Esophagus (tissue), 2 donors: ENCODE results near the gene IL13RA1. TPM values are rescaled to one million over a fixed set of nuclear protein-coding genes. Genes with fewer than 3 reads are reported as not detected.
"Not testable (repeated sequence)": the region's sequence is repeated elsewhere in the genome, so short reads cannot be mapped to it uniquely, and the experiment has no call there.

Experiments
- H3K27ac ChIP-seq, 2 donors: one replicate each; pipeline ENCODE4 v1.5.1; 2013; ENCODE audit warnings: low read depth in 2 of 2, mild to moderate bottlenecking in 2 of 2, inconsistent platforms in 1 of 2, low read length in 1 of 2, moderate library complexity in 1 of 2
- H3K27me3 ChIP-seq, 2 donors: one replicate each; pipeline ENCODE4 v1.6.1; 2013; ENCODE audit warnings: low read length in 2 of 2, control low read depth in 1 of 2, mild to moderate bottlenecking in 1 of 2; ENCODE audit not compliant: insufficient read depth in 2 of 2, control insufficient read depth in 1 of 2
- H3K36me3 ChIP-seq, 2 donors: one replicate each; pipeline ENCODE4 v1.6.1; 2013; ENCODE audit warnings: low read length in 1 of 2; ENCODE audit not compliant: control insufficient read depth in 2 of 2, insufficient read depth in 2 of 2
- H3K4me1 ChIP-seq, 2 donors: one replicate each; pipeline ENCODE4 v1.6.1; 2013; ENCODE audit warnings: low read length in 1 of 2; ENCODE audit not compliant: control insufficient read depth in 2 of 2, insufficient read depth in 2 of 2
- H3K4me3 ChIP-seq, 2 donors: one replicate each; pipeline ENCODE4 v1.5.1; 2013; ENCODE audit warnings: low read length in 2 of 2, mild to moderate bottlenecking in 2 of 2, low read depth in 1 of 2, moderate library complexity in 1 of 2
- H3K9me3 ChIP-seq, 2 donors: one replicate each; pipeline ENCODE4 v1.6.1; 2013; ENCODE audit warnings: mild to moderate bottlenecking in 2 of 2, low read depth in 1 of 2, low read length in 1 of 2, moderate library complexity in 1 of 2; ENCODE audit not compliant: control insufficient read depth in 2 of 2, insufficient read depth in 1 of 2
- WGBS, 2 donors: extraction: QIAGEN DNeasy Blood & Tissue Kit; methylation state at CpG; one replicate each; pipeline ENCODE4 v1.1.7; 2013; 5-methylcytosine and 5-hydroxymethylcytosine counted together
- polyA plus RNA-seq, 2 donors: library from polyadenylated mRNA; stranded (reverse); fragments of 200-250 nt; gene quantifications; one replicate each; pipeline ENCODE4 v1.2.3, GENCODE V29; 2013
- donor health status: healthy with polysubstance abuse.
- donor health status: Bipolar disorder and iron deficiency.

IL13RA1 gene
- polyA plus RNA-seq, 2 donors = 32.5 to 32.8 TPM

GRCh38 chrX:118706681-118707080 is 20.7 kb upstream of the IL13RA1 start:
- Histone ChIP-seq H3K4me3 (no peak overlapping the region), H3K36me3 (no peaks in the 10 kb centered on the region), H3K9me3 (no peaks in the 10 kb centered on the region), H3K4me1 (no peaks in the 10 kb centered on the region), H3K27me3 (no peaks in the 10 kb centered on the region), H3K27ac (no peak overlapping the region)
- 77 to 88% methylated on average over 4 of the region's 4 CpGs for WGBS, 2 donors

GRCh38 chrX:118714521-118714920 is 12.9 kb upstream of the IL13RA1 start:
- no peaks in the 10 kb centered on the region for H3K27me3 ChIP-seq
- H3K36me3 ChIP-seq = no peaks in the 10 kb centered on the region
- H3K4me1 ChIP-seq = no peaks in the 10 kb centered on the region
- H3K4me3 ChIP-seq = no peak overlapping the region
- no peak overlapping the region for H3K27ac ChIP-seq
- H3K9me3 ChIP-seq = no peaks in the 10 kb centered on the region
- 82 to 97% methylated on average over 1 of the region's 1 CpG for WGBS, 2 donors

GRCh38 chrX:118715917-118716316 is 11.5 kb upstream of the IL13RA1 start:
- 81 to 93% methylated on average over 14 of the region's 14 CpGs for WGBS, 2 donors
- H3K27me3 ChIP-seq, H3K36me3 ChIP-seq: not testable (repeated sequence)

GRCh38 chrX:118716833-118717232 is 10.6 kb upstream of the IL13RA1 start:
- H3K9me3 ChIP-seq, H3K27ac ChIP-seq, H3K36me3 ChIP-seq, H3K27me3 ChIP-seq, H3K4me1 ChIP-seq, H3K4me3 ChIP-seq: not testable (repeated sequence)
- WGBS, 2 donors = 94 to 96% methylated on average over 26 to 28 of the region's 28 CpGs

More at GRCh38 chrX:118715917-118716316, 11.5 kb upstream of the IL13RA1 start:
- not testable (repeated sequence) for H3K4me1 ChIP-seq, H3K27ac ChIP-seq, H3K9me3 ChIP-seq, H3K4me3 ChIP-seq

- no peaks in the 10 kb centered on the region for H3K4me1 ChIP-seq
- H3K27me3 ChIP-seq = no peaks in the 10 kb centered on the region
- H3K4me3 ChIP-seq = no peak overlapping the region
- no peaks in the 10 kb centered on the region for H3K36me3 ChIP-seq
- 85 to 86% methylated on average over 13 of the region's 13 CpGs for WGBS, 2 donors
- H3K9me3 ChIP-seq = no peaks in the 10 kb centered on the region
- H3K27ac ChIP-seq = no peak overlapping the region
Measured at GRCh38 chrX:118717678-118718391, 9.6 kb upstream of the IL13RA1 start.

- Histone ChIP-seq H3K27ac (no peak overlapping the region), H3K4me1 (no peaks in the 10 kb centered on the region), H3K9me3 (no peaks in the 10 kb centered on the region), H3K4me3 (no peak overlapping the region), H3K27me3 (no peaks in the 10 kb centered on the region), H3K36me3 (no peaks in the 10 kb centered on the region)
- 75 to 83% methylated on average over 2 of the region's 2 CpGs for WGBS, 2 donors
Measured at GRCh38 chrX:118718737-118719136, 8.7 kb upstream of the IL13RA1 start.

GRCh38 chrX:118720058-118720707 is 7.2 kb upstream of the IL13RA1 start:
- no peaks in the 10 kb centered on the region for H3K4me1 ChIP-seq
- WGBS, 2 donors = 86 to 91% methylated on average over 3 of the region's 3 CpGs
- no peaks in the 10 kb centered on the region for H3K36me3 ChIP-seq

GRCh38 chrX:118723376-118723775 is 4.0 kb upstream of the IL13RA1 start:
- 43 to 50% methylated on average over 3 of the region's 3 CpGs for WGBS, 2 donors
- H3K4me1 ChIP-seq = no peaks in the 10 kb centered on the region
- no peak overlapping the region for H3K27ac ChIP-seq

More at GRCh38 chrX:118720058-118720707, 7.2 kb upstream of the IL13RA1 start:
- H3K27ac ChIP-seq = no peak overlapping the region
- H3K27me3 ChIP-seq = no peaks in the 10 kb centered on the region
- no peaks in the 10 kb centered on the region for H3K9me3 ChIP-seq
- H3K4me3 ChIP-seq = no peak overlapping the region

GRCh38 chrX:118724365-118724764 is 3.0 kb upstream of the IL13RA1 start:
- Histone ChIP-seq H3K27me3 (no peaks in the 10 kb centered on the region), H3K4me3 (no peak overlapping the region), H3K9me3 (no peaks in the 10 kb centered on the region), H3K36me3 (no peaks in the 10 kb centered on the region), H3K27ac (no peak overlapping the region), H3K4me1 (no peaks in the 10 kb centered on the region)
- 79 to 87% methylated on average over 5 of the region's 5 CpGs for WGBS, 2 donors

More at GRCh38 chrX:118723376-118723775, 4.0 kb upstream of the IL13RA1 start:
- H3K36me3 ChIP-seq = no peaks in the 10 kb centered on the region
- H3K27me3 ChIP-seq = no peaks in the 10 kb centered on the region
- H3K4me3 ChIP-seq = no peak overlapping the region
- no peaks in the 10 kb centered on the region for H3K9me3 ChIP-seq

- H3K4me1 ChIP-seq = peaks cover 0 to under 1% of the 10 kb centered on the region in 2 donors
- no peak overlapping the region for H3K27ac ChIP-seq
- H3K27me3 ChIP-seq = no peaks in the 10 kb centered on the region
- no peaks in the 10 kb centered on the region for H3K9me3 ChIP-seq
- H3K4me3 ChIP-seq = no peak overlapping the region
- 55 to 56% methylated on average over 7 of the region's 7 CpGs for WGBS, 2 donors
- H3K36me3 ChIP-seq = no peaks in the 10 kb centered on the region
Measured at GRCh38 chrX:118724775-118725174, 2.6 kb upstream of the IL13RA1 start.
